H1 (cell line): Measurements from ENCODE around the gene MICALL2. TPM values are rescaled to one million over a fixed set of nuclear protein-coding genes. Genes with fewer than 3 reads are reported as not detected.

Source experiments
- CTCF ChIA-PET: fragments of 300-600 bp; sonication (Branson Sonifier 250); formaldehyde crosslinking; loops from one replicate; lab custom pipeline; 2021; ENCODE audit not compliant: partially characterized antibody; lab: Charles Lee
- POLR2A ChIA-PET: fragments of 300-600 bp; sonication (Branson Sonifier 250); formaldehyde crosslinking; loops from one replicate; lab custom pipeline; 2021; ENCODE audit warnings: inconsistent platforms; ENCODE audit not compliant: partially characterized antibody; lab: Charles Lee
- DNase-seq, 2 experiments: peaks; one replicate each; pipeline versions ENCODE4 v3.0.0 to v3.0.0-alpha.2; 2010 to 2022; ENCODE audit warnings: low spot score in 2 of 2, low read depth in 1 of 2, mixed read lengths in 1 of 2
- FAIRE-seq: peaks from 2 replicates; lab custom pipeline; 2011; peaks lifted over from hg19 to GRCh38; lab: Jason Lieb, UNC
- H2AFZ ChIP-seq: 2 replicates; pipeline ENCODE4 v1.8.1; 2012; ENCODE audit warnings: low read length, inconsistent platforms
- H2AK5ac ChIP-seq: 2 replicates; pipeline ENCODE4 v1.6.1; 2013; ENCODE audit warnings: low read depth, low read length
- H2BK120ac ChIP-seq: replicated peaks from 2 replicates; pipeline ENCODE3; 2013; ENCODE audit warnings: low read depth, low read length, inconsistent platforms
- H2BK12ac ChIP-seq: 2 replicates; pipeline ENCODE4 v1.6.1; 2013; ENCODE audit warnings: low read depth, low read length
- H2BK15ac ChIP-seq: 2 replicates; pipeline ENCODE4 v1.6.1; 2013; ENCODE audit warnings: low read length
- H2BK20ac ChIP-seq: 2 replicates; pipeline ENCODE4 v1.6.1; 2013; ENCODE audit warnings: low read length
- H2BK5ac ChIP-seq: 2 replicates; pipeline ENCODE4 v1.6.1; 2013; ENCODE audit warnings: low read depth, low read length
- H3K14ac ChIP-seq: 2 replicates; pipeline ENCODE4 v1.6.1; 2013; ENCODE audit warnings: inconsistent platforms; ENCODE audit not compliant: insufficient read length
- H3K18ac ChIP-seq: 2 replicates; pipeline ENCODE4 v1.6.1; 2013; ENCODE audit warnings: low read length; ENCODE audit errors: extremely low read depth
- H3K23ac ChIP-seq: 2 replicates; pipeline ENCODE4 v1.6.1; 2013; ENCODE audit warnings: inconsistent platforms; ENCODE audit not compliant: insufficient read length
- H3K23me2 ChIP-seq: 2 replicates; pipeline ENCODE4 v1.6.1; 2013; ENCODE audit warnings: low read depth, low read length
- H3K27ac ChIP-seq: 2 replicates; pipeline ENCODE4 v1.6.1; 2011; ENCODE audit warnings: low read depth, low read length, inconsistent platforms
- H3K27me3 ChIP-seq, 4 experiments: replicated peaks in 1 of 4; 1 replicate in 1 of 4; 2 replicates in 3 of 4; pipeline versions ENCODE4 v1.6.1 to v1.8.1; 2011 to 2013; ENCODE audit warnings: low read length in 3 of 4, mild to moderate bottlenecking in 3 of 4, inconsistent platforms in 2 of 4, mixed read lengths in 2 of 4, moderate library complexity in 1 of 4; ENCODE audit not compliant: control insufficient read depth in 3 of 4, insufficient read depth in 3 of 4; ENCODE audit errors: extremely low read depth in 1 of 4
- H3K36me3 ChIP-seq, 4 experiments: 2 replicates each; pipeline versions ENCODE4 v1.6.1 to v1.8.1; 2011 to 2013; ENCODE audit warnings: mild to moderate bottlenecking in 4 of 4, low read length in 3 of 4, moderate library complexity in 2 of 4, control low read depth in 1 of 4, inconsistent platforms in 1 of 4; ENCODE audit not compliant: insufficient read depth in 4 of 4, control insufficient read depth in 2 of 4
- H3K4ac ChIP-seq: replicated peaks from 2 replicates; pipeline ENCODE3; 2013; ENCODE audit warnings: low read length, low read depth, mixed read lengths, inconsistent platforms; ENCODE audit not compliant: insufficient read length
- H3K4me1 ChIP-seq, 4 experiments: replicated peaks in 1 of 4; 1 replicate in 1 of 4; 2 replicates in 3 of 4; pipeline versions ENCODE4 v1.6.1 to v1.8.1; 2011 to 2013; ENCODE audit warnings: low read length in 3 of 4, inconsistent platforms in 2 of 4, mixed read lengths in 1 of 4; ENCODE audit not compliant: insufficient read depth in 4 of 4, control insufficient read depth in 3 of 4
- H3K4me2 ChIP-seq, 2 experiments: 2 replicates each; pipeline versions ENCODE4 v1.6.1 to v1.8.1; 2011 to 2013; ENCODE audit warnings: low read depth in 2 of 2, low read length in 2 of 2, control low read depth in 1 of 2, inconsistent platforms in 1 of 2, mild to moderate bottlenecking in 1 of 2; ENCODE audit not compliant: insufficient read depth in 1 of 2
- H3K4me3 ChIP-seq, 4 experiments: fragments of 200-600, 300-600 bp in 1 of 4; sonication (generic), shearing (Covaris generic), sonication (Bioruptor Twin) in 1 of 4; 2 replicates each; pipeline versions ENCODE4 v1.5.1 to v1.8.1; 2011 to 2016; ENCODE audit warnings: low read length in 4 of 4, low read depth in 3 of 4, control low read depth in 2 of 4, inconsistent platforms in 2 of 4, mild to moderate bottlenecking in 2 of 4, mixed read lengths in 1 of 4, moderate library complexity in 1 of 4; ENCODE audit not compliant: insufficient read depth in 2 of 4; ENCODE audit errors: extremely low read depth in 1 of 4
- H3K56ac ChIP-seq: replicated peaks from 2 replicates; pipeline ENCODE3; 2013; ENCODE audit warnings: low read depth, mild to moderate bottlenecking, mixed read lengths, low read length, inconsistent platforms; ENCODE audit not compliant: insufficient read length
- H3K79me1 ChIP-seq: 2 replicates; pipeline ENCODE4 v1.6.1; 2013; ENCODE audit warnings: low read depth, low read length, control low read depth
- H3K79me2 ChIP-seq, 2 experiments: 2 replicates each; pipeline versions ENCODE4 v1.6.1 to v1.8.1; 2012 to 2013; ENCODE audit warnings: low read length in 2 of 2, mild to moderate bottlenecking in 2 of 2, inconsistent platforms in 1 of 2; ENCODE audit not compliant: insufficient read depth in 2 of 2, control insufficient read depth in 1 of 2
- H3K9ac ChIP-seq, 4 experiments: replicated peaks in 1 of 4; 1 replicate in 1 of 4; 2 replicates in 3 of 4; pipeline versions ENCODE4 v1.6.1 to v1.8.1; 2011 to 2013; ENCODE audit warnings: low read depth in 3 of 4, low read length in 3 of 4, control low read depth in 2 of 4, mild to moderate bottlenecking in 2 of 4, moderate library complexity in 2 of 4, inconsistent platforms in 1 of 4; ENCODE audit errors: extremely low read depth in 1 of 4
- H3K9me3 ChIP-seq, 2 experiments: 2 replicates each; pipeline versions ENCODE4 v1.6.1 to v1.8.1; 2012 to 2013; ENCODE audit warnings: mild to moderate bottlenecking in 2 of 2, moderate library complexity in 2 of 2, control low read depth in 1 of 2, inconsistent platforms in 1 of 2, low read depth in 1 of 2, low read length in 1 of 2, mixed read lengths in 1 of 2; ENCODE audit not compliant: insufficient read depth in 2 of 2
- H4K20me1 ChIP-seq, 2 experiments: replicated peaks in 1 of 2; 2 replicates each; pipeline versions ENCODE3 to v1.8.1; 2011 to 2013; ENCODE audit warnings: inconsistent platforms in 2 of 2, low read length in 2 of 2, mild to moderate bottlenecking in 1 of 2; ENCODE audit not compliant: insufficient read depth in 2 of 2, control insufficient read depth in 1 of 2
- H4K5ac ChIP-seq: 2 replicates; pipeline ENCODE4 v1.6.1; 2013; ENCODE audit warnings: low read length, low read depth, mixed read lengths, inconsistent platforms; ENCODE audit not compliant: insufficient read length
- H4K8ac ChIP-seq: 2 replicates; pipeline ENCODE4 v1.8.0; 2013; ENCODE audit warnings: mild to moderate bottlenecking, moderate library complexity, low read length, inconsistent platforms; ENCODE audit not compliant: insufficient read depth; ENCODE audit errors: extremely low read depth
- H4K91ac ChIP-seq: replicated peaks from 2 replicates; pipeline ENCODE3; 2013; ENCODE audit warnings: low read length, mixed read lengths, inconsistent platforms; ENCODE audit not compliant: insufficient read length
- CHD1 ChIP-seq: IDR thresholded peaks from 2 replicates; pipeline ENCODE4 v1.6.1; 2012; ENCODE audit warnings: low read depth, low read length, improper control_type of control experiment
- EP300 ChIP-seq, 2 experiments: IDR thresholded peaks; 1 replicate in 1 of 2; 2 replicates in 1 of 2; pipeline ENCODE4 v1.6.1; 2011 to 2012; ENCODE audit warnings: low read depth in 2 of 2, low read length in 2 of 2, mild to moderate bottlenecking in 2 of 2, borderline replicate concordance in 1 of 2, inconsistent platforms in 1 of 2, moderate library complexity in 1 of 2
- KDM4A ChIP-seq: IDR thresholded peaks from one replicate; pipeline ENCODE4 v1.7.1; 2012; ENCODE audit warnings: low read depth, mild to moderate bottlenecking, moderate library complexity, low read length, inconsistent platforms; ENCODE audit not compliant: severe bottlenecking
- NANOG ChIP-seq: IDR thresholded peaks from 2 replicates; pipeline ENCODE4 v1.6.1; 2011; ENCODE audit warnings: low read length, low read depth, mild to moderate bottlenecking, inconsistent platforms; ENCODE audit not compliant: insufficient read depth, poor library complexity, severe bottlenecking
- NRF1 ChIP-seq: IDR thresholded peaks from 2 replicates; pipeline ENCODE4 v1.6.1; 2011; ENCODE audit warnings: mild to moderate bottlenecking, low read depth, low read length, improper control_type of control experiment
- POLR2AphosphoS5 ChIP-seq: IDR thresholded peaks from 2 replicates; pipeline ENCODE4 v1.6.1; 2011; ENCODE audit warnings: low read depth, low read length
- RBBP5 ChIP-seq: IDR thresholded peaks from 2 replicates; pipeline ENCODE4 v1.7.1; 2012; ENCODE audit warnings: low read depth, mild to moderate bottlenecking, inconsistent platforms, low read length, moderate library complexity, borderline replicate concordance
- SIX5 ChIP-seq: IDR thresholded peaks from 2 replicates; pipeline ENCODE4 v1.6.1; 2011; ENCODE audit warnings: mild to moderate bottlenecking, low read depth, low read length
- YY1 ChIP-seq: IDR thresholded peaks from 2 replicates; pipeline ENCODE4 v1.6.1; 2011; ENCODE audit warnings: low read depth, mild to moderate bottlenecking, low read length
- WGBS, 2 experiments: shearing (Covaris generic) in 1 of 2; methylation state at CpG; one replicate each; pipeline versions ENCODE4 v1.1.6 to v1.1.7; 2013 to 2015; ENCODE audit warnings: low lambda C conversion rate in 2 of 2, mixed read lengths in 2 of 2, inconsistent platforms in 1 of 2, low coverage in 1 of 2, missing lambda C conversion rate in 1 of 2; ENCODE audit not compliant: insufficient replicate concordance in 2 of 2, insufficient coverage in 1 of 2, insufficient read length in 1 of 2; ENCODE audit errors: extremely low coverage in 1 of 2, missing lambda C conversion rate in 1 of 2; 5-methylcytosine and 5-hydroxymethylcytosine counted together
- long read RNA-seq, 2 experiments: library from RNA in 1 of 2; library from capped mRNA in 1 of 2; stranded (forward); transcript quantifications; one replicate each; pipeline ENCODE4 v2.0.0, GENCODE V29; 2021; ENCODE audit warnings: inconsistent platforms in 1 of 2
- polyA minus RNA-seq, 3 experiments: library from RNA; depleted of rRNA, polyadenylated mRNA; stranded (reverse); fragments of >200 nt; gene quantifications; 1 replicate in 2 of 3; 2 replicates in 1 of 3; pipeline ENCODE4 v1.2.3, GENCODE V29; 2011
- polyA plus RNA-seq, 7 experiments: library from polyadenylated mRNA; depleted of rRNA in 3 of 7; stranded (reverse) in 5 of 7; unstranded in 2 of 7; fragments of >200 nt in 5 of 7; fragments of 200-250 nt in 2 of 7; gene quantifications; 1 replicate in 5 of 7; 2 replicates in 1 of 7; 4 replicates in 1 of 7; pipeline versions ENCODE4 v1.2.1 to v1.2.3, GENCODE V29; 2011 to 2013; ENCODE audit warnings: missing spikeins in 2 of 7, mixed read lengths in 2 of 7
- total RNA-seq: library from RNA; stranded (reverse); fragmentation: NEBNext Ultra II Directional; extraction: Animal tissue kit (Norgen Biotek cat#: 25700); gene quantifications from 2 replicates; pipeline ENCODE4 v1.2.1, GENCODE V29; 2021

Gene MICALL2
- total RNA-seq (7.7 and 8.5 TPM in 2 replicates), polyA plus RNA-seq (2011; rRNA removed) (5.3 and 7.4 TPM in 2 replicates), polyA minus RNA-seq (2011; rRNA and poly(A)+ RNA removed) (8.8 and 9.6 TPM in 2 replicates)
- 7.2 TPM for polyA plus RNA-seq (2011; cell fraction: cytosol; rRNA removed)
- polyA plus RNA-seq (2011; cell fraction: nucleus; rRNA removed), result 64.5 TPM
- polyA plus RNA-seq (2012, experiment 1 of 2), result 4.7 to 12.0 TPM (median 11.0 TPM) in 4 replicates
- 4.4 TPM for polyA plus RNA-seq (2012, experiment 2 of 2)
- 8.1 TPM for polyA plus RNA-seq (2013, experiment 1 of 2)
- polyA plus RNA-seq (2013, experiment 2 of 2), result 6.8 TPM
- 5.7 TPM for polyA minus RNA-seq (2011; cell fraction: cytosol; rRNA and poly(A)+ RNA removed)
- polyA minus RNA-seq (2011; cell fraction: nucleus; rRNA and poly(A)+ RNA removed), result 14.6 TPM
- long read RNA-seq, experiment 1, partial matches to known transcripts, result 2 of 5 reads
- long read RNA-seq, experiment 1, other reads (novel, unspliced or antisense), result 3 of 5 reads
- long read RNA-seq, experiment 2, result 0 reads

GRCh38 chr7:1458683-1459511 lies at the start of gene MICALL2:
Gene MICALL2, minus strand, starts transcription at chr7:1459470. Its CDS starts 144 bp downstream, at chr7:1459326.
- H3K56ac ChIP-seq, result no peak within 1 kb of the TSS
- peak within 1 kb of the TSS; percentile 85 to 93 for H3K4me2 ChIP-seq
- no peak for FAIRE-seq
- H3K4me1 ChIP-seq, result peaks cover 0 to 24% (median 14%) of the 10 kb centered on the region in 4 experiments; a peak in 6 of 7 replicates
- H3K9me3 ChIP-seq, result no peaks in the 10 kb centered on the region
- peak within 1 kb of the TSS; percentile 83 for H3K18ac ChIP-seq
- ChIA-PET POLR2A (interaction anchor here (1.5 kb wide), 1 partner anchor 18 kb away, joined by 3 read pairs; no protein-coding TSS in a partner anchor), CTCF (interaction anchor here (2.3 to 3.8 kb wide), 2 partner anchors 18 to 26 kb away, joined by 6 to 13 read pairs; no protein-coding TSS in a partner anchor)
- H2BK15ac ChIP-seq, result no peak within 1 kb of the TSS
- no peak within 1 kb of the TSS for H4K91ac ChIP-seq
- no peak within 1 kb of the TSS for H2BK12ac ChIP-seq
- WGBS, 2 experiments, result 12% methylated on average over 50 of the region's 69 CpGs; no CpG with 5 or more reads in 1 of the 2 experiments
- no peak within 1 kb of the TSS for H2BK20ac ChIP-seq
- H3K23ac ChIP-seq, result no peak within 1 kb of the TSS
- H2AFZ ChIP-seq, result no peak within 1 kb of the TSS
- no peak within 1 kb of the TSS for H3K27ac ChIP-seq
- no peak within 1 kb of the TSS for H4K5ac ChIP-seq
- H2BK120ac ChIP-seq, result no peak within 1 kb of the TSS
- H3K79me2 ChIP-seq, result no peaks in the 10 kb centered on the region
- no peak within 1 kb of the TSS for H2AK5ac ChIP-seq
- H4K20me1 ChIP-seq, result peaks cover 0 to 2% of the 10 kb centered on the region in 2 experiments
- H3K23me2 ChIP-seq, result peaks cover 10% of the 10 kb centered on the region; the same call in 1 of the 2 replicates
- DNase-seq, result no peak
- no peak within 1 kb of the TSS for H3K4ac ChIP-seq
- peak within 1 kb of the TSS in 3 of 4 experiments; percentile 0 to 47 (median 23); a peak in 5 of 7 replicates for H3K9ac ChIP-seq
- H3K79me1 ChIP-seq, result no peaks in the 10 kb centered on the region
- no peaks in the 10 kb centered on the region for H3K27me3 ChIP-seq
- H3K14ac ChIP-seq, result no peak within 1 kb of the TSS
- no peaks in the 10 kb centered on the region for H3K36me3 ChIP-seq
- H3K4me3 ChIP-seq, result peak within 1 kb of the TSS; percentile 68 to 77 (median 72)
- H4K8ac ChIP-seq, result no peak within 1 kb of the TSS; the same call in none of the 2 replicates
- H2BK5ac ChIP-seq, result no peak within 1 kb of the TSS
- TF ChIP-seq NRF1 (no peak), RBBP5 (no peak; the same call in 1 of the 2 replicates), YY1 (peak; percentile 67; the same call in 1 of the 2 replicates), CHD1 (no peak), NANOG (no peak), KDM4A (peak; percentile 78), EP300 (IDR thresholded peaks at IDR 0.05; ENCODE audit: borderline replicate concordance in 1 of 2, low read depth in 2 of 2, low read length in 2 of 2) (no peak), SIX5 (no peak), POLR2AphosphoS5 (no peak)
